HepG2 (cell line): ENCODE data around the gene CEP131. TPM values are rescaled to one million over a fixed set of nuclear protein-coding genes. Genes with fewer than 3 reads are reported as not detected.
A peak's percentile ranks its signal among the peaks of the same experiment; 100 is the strongest.

Experiments used
- ATAC-seq: fragments of 200-7000 bp; cut with Tn5 transposase; 3 replicates; pipeline ENCODE4 v1.9.1; 2020; ENCODE audit warnings: mild to moderate bottlenecking, moderate library complexity
- BruUV-seq: library from RNA; stranded (reverse); fragments of 400-500 nt; replicated peaks from 2 replicates; lab custom pipeline; 2021; lab: Mats Ljungman, UMichigan
- CTCF ChIA-PET: fragments of 300-600 bp; formaldehyde crosslinking; extraction: SDS; loops from one replicate; lab custom pipeline; 2021; ENCODE audit warnings: low total read pairs, inconsistent platforms, low intra/inter-chr PET ratio; lab: Yijun Ruan, JAX
- POLR2A ChIA-PET: fragments of 350-600 bp; sonication (Branson Sonifier 250); formaldehyde crosslinking; loops from one replicate; lab custom pipeline; 2020; ENCODE audit warnings: antibody characterized with exemption, inconsistent platforms; lab: Yijun Ruan, JAX
- DNase-seq: peaks from one replicate; pipeline ENCODE4 v3.0.0-alpha.2; 2015; ENCODE audit warnings: low spot score
- FAIRE-seq: peaks from 3 replicates; lab custom pipeline; 2011; peaks lifted over from hg19 to GRCh38; lab: Jason Lieb, UNC
- H2AFZ ChIP-seq: one replicate; pipeline ENCODE4 v1.6.1; 2011; ENCODE audit warnings: low read length, inconsistent platforms
- H3K27ac ChIP-seq: fragments of 300-600 bp; 3 replicates; pipeline ENCODE4 v1.8.0; 2011; ENCODE audit warnings: mixed run types, mild to moderate bottlenecking, mixed read lengths, low read length, inconsistent platforms; ENCODE audit not compliant: insufficient read depth; ENCODE audit errors: extremely low read length
- H3K27me3 ChIP-seq, 2 experiments: fragments of 200-600 bp in 1 of 2; 2 replicates in 1 of 2; 3 replicates in 1 of 2; pipeline versions ENCODE4 v1.6.0 to v1.8.0; 2011; ENCODE audit warnings: low read length in 2 of 2, mild to moderate bottlenecking in 2 of 2, moderate library complexity in 2 of 2, inconsistent platforms in 1 of 2; ENCODE audit not compliant: insufficient read depth in 2 of 2, control insufficient read depth in 1 of 2
- H3K36me3 ChIP-seq, 2 experiments: fragments of 200-600 bp in 1 of 2; replicated peaks in 1 of 2; 2 replicates in 1 of 2; 3 replicates in 1 of 2; pipeline versions ENCODE4 v1.5.1 to v1.8.0; 2011; ENCODE audit warnings: low read length in 2 of 2, inconsistent platforms in 1 of 2; ENCODE audit not compliant: insufficient read depth in 2 of 2, control insufficient read depth in 1 of 2
- H3K4me1 ChIP-seq: 2 replicates; pipeline ENCODE4 v1.5.1; 2012; ENCODE audit warnings: low read length, inconsistent platforms; ENCODE audit not compliant: insufficient read depth
- H3K4me2 ChIP-seq: 2 replicates; pipeline ENCODE4 v1.6.0; 2011; ENCODE audit warnings: low read depth, low read length, inconsistent platforms
- H3K4me3 ChIP-seq, 3 experiments: fragments of 200-600 bp in 1 of 3; sonication (generic), shearing (Covaris generic) in 1 of 3; replicated peaks in 1 of 3; 2 replicates each; pipeline ENCODE4 v1.5.1; 2011 to 2016; ENCODE audit warnings: low read length in 3 of 3, inconsistent platforms in 2 of 3, low read depth in 2 of 3, mild to moderate bottlenecking in 2 of 3, control low read depth in 1 of 3, mixed read lengths in 1 of 3; ENCODE audit not compliant: insufficient read depth in 1 of 3
- H3K79me2 ChIP-seq: one replicate; pipeline ENCODE4 v1.6.1; 2011; ENCODE audit warnings: low read length, inconsistent platforms; ENCODE audit not compliant: insufficient read depth
- H3K9ac ChIP-seq: 2 replicates; pipeline ENCODE4 v1.6.0; 2011; ENCODE audit warnings: mild to moderate bottlenecking, low read depth, low read length, inconsistent platforms; ENCODE audit not compliant: insufficient read depth
- H3K9me3 ChIP-seq: 2 replicates; pipeline ENCODE4 v1.5.1; 2012; ENCODE audit warnings: mild to moderate bottlenecking, low read length
- H4K20me1 ChIP-seq: 2 replicates; pipeline ENCODE4 v1.6.0; 2011; ENCODE audit warnings: inconsistent platforms, mild to moderate bottlenecking, low read length, moderate library complexity; ENCODE audit not compliant: insufficient read depth
- FOXP1 ChIP-seq, 2 experiments: fragments of 450-650 bp in 1 of 2; IDR thresholded peaks; 2 replicates each; pipeline ENCODE4 v1.6.1; 2017 to 2018; ENCODE audit warnings: antibody characterized with exemption in 1 of 2
- GABPA ChIP-seq, 2 experiments: IDR thresholded peaks; 2 replicates each; pipeline ENCODE4 v1.6.1; 2011 to 2016; ENCODE audit warnings: low read depth in 2 of 2, low read length in 1 of 2, missing biosample characterization in 1 of 2, missing genetic modification characterization in 1 of 2
- KDM1A ChIP-seq: IDR thresholded peaks from 2 replicates; pipeline ENCODE4 v1.6.1; 2016; ENCODE audit warnings: missing compliant biosample characterization
- REPIN1 ChIP-seq: sonication (generic); formaldehyde crosslinking; IDR thresholded peaks from 2 replicates; pipeline ENCODE4 v1.8.0; 2022; ENCODE audit warnings: missing genetic modification reagents, low read depth, mild to moderate bottlenecking, borderline replicate concordance
- SALL1 ChIP-seq: sonication (generic); formaldehyde crosslinking; IDR thresholded peaks from 2 replicates; pipeline ENCODE4 v1.8.0; 2022; ENCODE audit warnings: mild to moderate bottlenecking, missing genetic modification reagents
- TARDBP ChIP-seq: sonication (generic); formaldehyde crosslinking; IDR thresholded peaks from 2 replicates; pipeline ENCODE4 v1.8.0; 2022; ENCODE audit warnings: mild to moderate bottlenecking, missing genetic modification reagents
- ZMAT3 ChIP-seq: sonication (generic); formaldehyde crosslinking; conservative IDR thresholded peaks from 2 replicates; pipeline ENCODE4 v1.7.0; 2021; ENCODE audit warnings: missing genetic modification reagents
- ZMYM3 ChIP-seq: sonication (generic); formaldehyde crosslinking; IDR thresholded peaks from 2 replicates; pipeline ENCODE4 v1.5.1; 2020; ENCODE audit warnings: mild to moderate bottlenecking, missing genetic modification reagents
- ZNF530 ChIP-seq: sonication (generic); formaldehyde crosslinking; IDR thresholded peaks from 2 replicates; pipeline ENCODE4 v1.5.0; 2020; ENCODE audit warnings: low read depth, mild to moderate bottlenecking, missing genetic modification reagents
- ZNF747 ChIP-seq: sonication (generic); formaldehyde crosslinking; IDR thresholded peaks from 2 replicates; pipeline ENCODE4 v1.8.1; 2023; ENCODE audit warnings: missing genetic modification reagents, mild to moderate bottlenecking, borderline replicate concordance
- ZNF776 ChIP-seq: sonication (generic); formaldehyde crosslinking; IDR thresholded peaks from 2 replicates; pipeline ENCODE4 v1.4.0; 2020; ENCODE audit warnings: mild to moderate bottlenecking, missing genetic modification reagents
- ZZZ3 ChIP-seq: sonication (generic); formaldehyde crosslinking; IDR thresholded peaks from 2 replicates; pipeline ENCODE4 v1.4.0; 2020; ENCODE audit warnings: missing genetic modification reagents, mild to moderate bottlenecking, borderline replicate concordance
- WGBS: methylation state at CpG from one replicate; pipeline ENCODE4 v1.1.6; 2017; ENCODE audit warnings: low lambda C conversion rate; 5-methylcytosine and 5-hydroxymethylcytosine counted together
- in situ Hi-C: cut with HindIII; loops from 2 replicates; pipeline ENCODE4 v1.10.0; 2017; ENCODE audit warnings: low pct_unique_long_range_greater_than_20kb; ENCODE audit not compliant: extremely low pct_ligation_motif_present
- intact Hi-C: fragments of 100-400 bp; cut with micrococcal nuclease; formaldehyde crosslinking; loops from one replicate; pipeline ENCODE4 v1.10.0; 2022; ENCODE audit not compliant: unreplicated experiment
- polyA plus RNA-seq, 8 experiments: library from polyadenylated mRNA; depleted of rRNA in 3 of 8; stranded (reverse) in 7 of 8; unstranded in 1 of 8; fragments of >200 nt; fragmentation: Illumina TruSeq in 4 of 8; extraction: Trizol in 4 of 8; gene quantifications; 2 replicates each; pipeline versions ENCODE4 v1.2.1 to v1.2.3, GENCODE V29; 2011 to 2016; ENCODE audit warnings: low read depth in 4 of 8, missing spikeins in 1 of 8, mixed read lengths in 1 of 8; ENCODE audit not compliant: insufficient read depth in 1 of 8
- total RNA-seq, 5 experiments: library from RNA; depleted of rRNA; stranded (reverse); fragments of >200 nt; fragmentation: Illumina TruSeq; extraction: Trizol; gene quantifications; 2 replicates each; pipeline ENCODE4 v1.2.3, GENCODE V29; 2016; ENCODE audit warnings: low read depth in 1 of 5
- TF ChIP-seq, protein P1 (sequence below): sonication (generic); formaldehyde crosslinking; IDR thresholded peaks from 2 replicates; pipeline ENCODE4 v1.4.0; 2020; ENCODE audit warnings: low read depth, mild to moderate bottlenecking, missing genetic modification reagents
- TF ChIP-seq, protein P2 (sequence below): sonication (generic); formaldehyde crosslinking; conservative IDR thresholded peaks from 2 replicates; pipeline ENCODE4 v1.8.0; 2022; ENCODE audit warnings: low read depth, missing genetic modification reagents
- TF ChIP-seq, protein P3 (sequence below): sonication (generic); formaldehyde crosslinking; conservative IDR thresholded peaks from 2 replicates; pipeline ENCODE4 v1.5.0; 2020; ENCODE audit warnings: missing genetic modification reagents
- TF ChIP-seq, protein P4 (sequence below): sonication (generic); formaldehyde crosslinking; IDR thresholded peaks from 2 replicates; pipeline ENCODE4 v1.4.0; 2020; ENCODE audit warnings: mild to moderate bottlenecking, missing genetic modification reagents
- TF ChIP-seq, protein P5 (sequence below): sonication (generic); formaldehyde crosslinking; IDR thresholded peaks from 2 replicates; pipeline ENCODE4 v1.4.0; 2020; ENCODE audit warnings: missing genetic modification reagents, borderline replicate concordance

The CEP131 gene
- total and polyA plus RNA-seq, 2 of the 13 experiments (the other 11 are each of a cell fraction or from before 2014, with no cell fraction given) = 5.0 to 16.8 TPM

DNA sequence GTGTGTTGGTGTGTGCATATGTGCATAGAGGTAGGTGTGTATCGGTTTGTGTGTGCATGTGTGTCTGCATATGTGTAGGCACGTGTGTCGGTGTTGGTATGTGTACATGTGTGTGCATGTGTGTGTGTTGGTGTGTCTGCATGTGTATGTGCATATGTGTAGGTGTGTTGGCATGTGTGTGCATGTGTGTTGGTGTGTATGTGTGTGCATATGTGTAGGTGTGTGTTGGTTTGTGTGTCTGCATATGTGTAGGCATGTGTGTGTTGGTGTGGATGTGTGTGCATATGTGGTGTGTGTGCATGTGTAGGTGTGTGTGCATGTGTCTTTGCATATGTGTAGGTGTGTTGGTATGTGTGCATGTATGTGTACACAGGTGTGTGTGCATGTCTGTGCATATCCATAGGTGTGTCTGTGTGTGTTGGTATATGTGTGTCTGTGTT is 52.9 kb downstream of the CEP131 start:
- Histone ChIP-seq H4K20me1 (no peaks in the 10 kb centered on the region), H3K79me2 (no peaks in the 10 kb centered on the region), H3K9ac (no peak overlapping the region), H2AFZ (no peak overlapping the region), H3K9me3 (no peaks in the 10 kb centered on the region), H3K27me3 (peaks cover 0 to 11% of the 10 kb centered on the region in 2 experiments; a peak in 2 of 5 replicates), H3K4me1 (peaks cover 31% of the 10 kb centered on the region), H3K4me3 (no peak overlapping the region), H3K36me3 (no peaks in the 10 kb centered on the region), H3K4me2 (no peak overlapping the region), H3K27ac (no peak overlapping the region)
- intact Hi-C loops = no loop called here
- 93% methylated on average over 3 of the region's 3 CpGs for WGBS
- in situ Hi-C loops = no loop called here
- peak; percentile 82 for FAIRE-seq
- ChIA-PET POLR2A (no interaction called here), CTCF (no interaction called here)
- DNase-seq = no peak
- no peak for ATAC-seq
- no TSS peak for BruUV-seq
- TF ChIP-seq KDM1A (CRISPR knock-in tag) = no peak
- TF ChIP-seq, protein P1, sequence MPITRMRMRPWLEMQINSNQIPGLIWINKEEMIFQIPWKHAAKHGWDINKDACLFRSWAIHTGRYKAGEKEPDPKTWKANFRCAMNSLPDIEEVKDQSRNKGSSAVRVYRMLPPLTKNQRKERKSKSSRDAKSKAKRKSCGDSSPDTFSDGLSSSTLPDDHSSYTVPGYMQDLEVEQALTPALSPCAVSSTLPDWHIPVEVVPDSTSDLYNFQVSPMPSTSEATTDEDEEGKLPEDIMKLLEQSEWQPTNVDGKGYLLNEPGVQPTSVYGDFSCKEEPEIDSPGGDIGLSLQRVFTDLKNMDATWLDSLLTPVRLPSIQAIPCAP (CRISPR knock-in tag) = no peak
- TF ChIP-seq FOXP1 (IDR thresholded peaks at IDR 0.05) = peak; percentile 50; the same call in 1 of the 2 replicates
- TF ChIP-seq FOXP1 (CRISPR knock-in tag; IDR thresholded peaks at IDR 0.05) = no peak
- TF ChIP-seq, protein P2, sequence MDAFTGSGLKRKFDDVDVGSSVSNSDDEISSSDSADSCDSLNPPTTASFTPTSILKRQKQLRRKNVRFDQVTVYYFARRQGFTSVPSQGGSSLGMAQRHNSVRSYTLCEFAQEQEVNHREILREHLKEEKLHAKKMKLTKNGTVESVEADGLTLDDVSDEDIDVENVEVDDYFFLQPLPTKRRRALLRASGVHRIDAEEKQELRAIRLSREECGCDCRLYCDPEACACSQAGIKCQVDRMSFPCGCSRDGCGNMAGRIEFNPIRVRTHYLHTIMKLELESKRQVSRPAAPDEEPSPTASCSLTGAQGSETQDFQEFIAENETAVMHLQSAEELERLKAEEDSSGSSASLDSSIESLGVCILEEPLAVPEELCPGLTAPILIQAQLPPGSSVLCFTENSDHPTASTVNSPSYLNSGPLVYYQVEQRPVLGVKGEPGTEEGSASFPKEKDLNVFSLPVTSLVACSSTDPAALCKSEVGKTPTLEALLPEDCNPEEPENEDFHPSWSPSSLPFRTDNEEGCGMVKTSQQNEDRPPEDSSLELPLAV (CRISPR knock-in tag) = 0 out of 2 replicates have a peak, but pooled peaks have one; percentile 32
- TF ChIP-seq TARDBP = peak; percentile 98
- no peak for TF ChIP-seq GABPA (IDR thresholded peaks at IDR 0.05; ENCODE audit: low read depth, low read length)
- TF ChIP-seq GABPA (CRISPR knock-in tag; IDR thresholded peaks at IDR 0.05; ENCODE audit: low read depth) = no peak
- peak; percentile 17; the same call in 1 of the 2 replicates for TF ChIP-seq REPIN1
- TF ChIP-seq, protein P3, sequence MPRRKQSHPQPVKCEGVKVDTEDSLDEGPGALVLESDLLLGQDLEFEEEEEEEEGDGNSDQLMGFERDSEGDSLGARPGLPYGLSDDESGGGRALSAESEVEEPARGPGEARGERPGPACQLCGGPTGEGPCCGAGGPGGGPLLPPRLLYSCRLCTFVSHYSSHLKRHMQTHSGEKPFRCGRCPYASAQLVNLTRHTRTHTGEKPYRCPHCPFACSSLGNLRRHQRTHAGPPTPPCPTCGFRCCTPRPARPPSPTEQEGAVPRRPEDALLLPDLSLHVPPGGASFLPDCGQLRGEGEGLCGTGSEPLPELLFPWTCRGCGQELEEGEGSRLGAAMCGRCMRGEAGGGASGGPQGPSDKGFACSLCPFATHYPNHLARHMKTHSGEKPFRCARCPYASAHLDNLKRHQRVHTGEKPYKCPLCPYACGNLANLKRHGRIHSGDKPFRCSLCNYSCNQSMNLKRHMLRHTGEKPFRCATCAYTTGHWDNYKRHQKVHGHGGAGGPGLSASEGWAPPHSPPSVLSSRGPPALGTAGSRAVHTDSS (CRISPR knock-in tag) = no peak
- 0 out of 2 replicates have a peak, but pooled peaks have one; percentile 34 for TF ChIP-seq ZZZ3 (CRISPR knock-in tag)
- no peak for TF ChIP-seq ZMAT3 (CRISPR knock-in tag)
- TF ChIP-seq, protein P4, sequence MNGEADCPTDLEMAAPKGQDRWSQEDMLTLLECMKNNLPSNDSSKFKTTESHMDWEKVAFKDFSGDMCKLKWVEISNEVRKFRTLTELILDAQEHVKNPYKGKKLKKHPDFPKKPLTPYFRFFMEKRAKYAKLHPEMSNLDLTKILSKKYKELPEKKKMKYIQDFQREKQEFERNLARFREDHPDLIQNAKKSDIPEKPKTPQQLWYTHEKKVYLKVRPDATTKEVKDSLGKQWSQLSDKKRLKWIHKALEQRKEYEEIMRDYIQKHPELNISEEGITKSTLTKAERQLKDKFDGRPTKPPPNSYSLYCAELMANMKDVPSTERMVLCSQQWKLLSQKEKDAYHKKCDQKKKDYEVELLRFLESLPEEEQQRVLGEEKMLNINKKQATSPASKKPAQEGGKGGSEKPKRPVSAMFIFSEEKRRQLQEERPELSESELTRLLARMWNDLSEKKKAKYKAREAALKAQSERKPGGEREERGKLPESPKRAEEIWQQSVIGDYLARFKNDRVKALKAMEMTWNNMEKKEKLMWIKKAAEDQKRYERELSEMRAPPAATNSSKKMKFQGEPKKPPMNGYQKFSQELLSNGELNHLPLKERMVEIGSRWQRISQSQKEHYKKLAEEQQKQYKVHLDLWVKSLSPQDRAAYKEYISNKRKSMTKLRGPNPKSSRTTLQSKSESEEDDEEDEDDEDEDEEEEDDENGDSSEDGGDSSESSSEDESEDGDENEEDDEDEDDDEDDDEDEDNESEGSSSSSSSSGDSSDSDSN (CRISPR knock-in tag) = 0 out of 2 replicates have a peak, but pooled peaks have one; percentile 24
- no peak for TF ChIP-seq ZNF776
- TF ChIP-seq, protein P5, sequence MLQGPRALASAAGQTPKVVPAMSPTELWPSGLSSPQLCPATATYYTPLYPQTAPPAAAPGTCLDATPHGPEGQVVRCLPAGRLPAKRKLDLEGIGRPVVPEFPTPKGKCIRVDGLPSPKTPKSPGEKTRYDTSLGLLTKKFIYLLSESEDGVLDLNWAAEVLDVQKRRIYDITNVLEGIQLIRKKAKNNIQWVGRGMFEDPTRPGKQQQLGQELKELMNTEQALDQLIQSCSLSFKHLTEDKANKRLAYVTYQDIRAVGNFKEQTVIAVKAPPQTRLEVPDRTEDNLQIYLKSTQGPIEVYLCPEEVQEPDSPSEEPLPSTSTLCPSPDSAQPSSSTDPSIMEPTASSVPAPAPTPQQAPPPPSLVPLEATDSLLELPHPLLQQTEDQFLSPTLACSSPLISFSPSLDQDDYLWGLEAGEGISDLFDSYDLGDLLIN (CRISPR knock-in tag) = no peak
- TF ChIP-seq ZNF530 (CRISPR knock-in tag) = 0 out of 2 replicates have a peak, but pooled peaks have one; percentile 13
- no peak for TF ChIP-seq ZNF747 (CRISPR knock-in tag)
- TF ChIP-seq SALL1 (CRISPR knock-in tag) = no peak
- TF ChIP-seq ZMYM3 (CRISPR knock-in tag) = 0 out of 2 replicates have a peak, but pooled peaks have one; percentile 28
